ENCODE results near the gene CARD11.

The CARD11 gene
- total RNA-seq: 0.07 to 5.2 (median 0.87) reads per million in 17 experiments

- DNase-seq: no peak
These were observed at the start of gene CARD11 for GRCh38 chr7:3043544-3044371. Gene CARD11 (minus strand): TSS chr7:3043867. CDS start chr7:2958506, 85,361 bp downstream.

- peak; percentile 60 to 73 (median 69) for DNase-seq
These were observed 48.8 kb upstream of the CARD11 start for GRCh38 chr7:3092468-3092867.

GRCh38 chr7:3091631-3092030 lies 48.0 kb upstream of the CARD11 start:
- DNase-seq: no peak

GRCh38 chr7:3089493-3089892 lies 45.8 kb upstream of the CARD11 start:
- peak in 3 of 4 experiments; percentile 42 to 52 (median 43) for DNase-seq

- DNase-seq: no peak
These were observed 43.6 kb upstream of the CARD11 start for GRCh38 chr7:3087243-3087755.

- no peak for DNase-seq
These were observed 39.7 kb upstream of the CARD11 start for GRCh38 chr7:3083350-3083749.

- no peak for DNase-seq
These were observed 39.2 kb upstream of the CARD11 start for GRCh38 chr7:3082831-3083230.

GRCh38 chr7:3082386-3082785 lies 38.7 kb upstream of the CARD11 start:
- DNase-seq: no peak

GRCh38 chr7:3080106-3080505 lies 36.4 kb upstream of the CARD11 start:
- no peak for DNase-seq

- no peak for DNase-seq
These were observed 34.8 kb upstream of the CARD11 start for GRCh38 chr7:3078514-3078913.

- DNase-seq: no peak
These were observed 33.0 kb upstream of the CARD11 start for GRCh38 chr7:3076700-3077099.

GRCh38 chr7:3076163-3076562 lies 32.5 kb upstream of the CARD11 start:
- DNase-seq: no peak

GRCh38 chr7:3075441-3075840 lies 31.8 kb upstream of the CARD11 start:
- no peak for DNase-seq

GRCh38 chr7:3074459-3074821 lies 30.8 kb upstream of the CARD11 start:
- no peak for DNase-seq

- no peak for DNase-seq
These were observed 30.2 kb upstream of the CARD11 start for GRCh38 chr7:3073763-3074458.

- no peak for DNase-seq
These were observed 27.2 kb upstream of the CARD11 start for GRCh38 chr7:3070908-3071307.

- no peak for DNase-seq
These were observed 26.2 kb upstream of the CARD11 start for GRCh38 chr7:3069771-3070449.

GRCh38 chr7:3068530-3068929 lies 24.9 kb upstream of the CARD11 start:
- DNase-seq: peak; percentile 78 to 90 (median 84)

- DNase-seq: peak in 1 of 4 experiments; percentile 9
These were observed 24.1 kb upstream of the CARD11 start for GRCh38 chr7:3067606-3068380.

GRCh38 chr7:3067193-3067592 lies 23.5 kb upstream of the CARD11 start:
- DNase-seq: peak in 2 of 4 experiments; percentile 16 to 50

GRCh38 chr7:3066506-3066905 lies 22.8 kb upstream of the CARD11 start:
- no peak for DNase-seq

GRCh38 chr7:3065724-3066143 lies 22.1 kb upstream of the CARD11 start:
- peak; percentile 46 to 67 (median 57) for DNase-seq
